Suppressor macrophage treated with lipopolysaccharide for 4 hours (primary cell): ENCODE results near the gene TLR9.

ENCODE experiments used
- DNase-seq: peaks from one replicate; pipeline ENCODE4 v3.0.0-alpha.2; 2020

Gene TLR9

DNA sequence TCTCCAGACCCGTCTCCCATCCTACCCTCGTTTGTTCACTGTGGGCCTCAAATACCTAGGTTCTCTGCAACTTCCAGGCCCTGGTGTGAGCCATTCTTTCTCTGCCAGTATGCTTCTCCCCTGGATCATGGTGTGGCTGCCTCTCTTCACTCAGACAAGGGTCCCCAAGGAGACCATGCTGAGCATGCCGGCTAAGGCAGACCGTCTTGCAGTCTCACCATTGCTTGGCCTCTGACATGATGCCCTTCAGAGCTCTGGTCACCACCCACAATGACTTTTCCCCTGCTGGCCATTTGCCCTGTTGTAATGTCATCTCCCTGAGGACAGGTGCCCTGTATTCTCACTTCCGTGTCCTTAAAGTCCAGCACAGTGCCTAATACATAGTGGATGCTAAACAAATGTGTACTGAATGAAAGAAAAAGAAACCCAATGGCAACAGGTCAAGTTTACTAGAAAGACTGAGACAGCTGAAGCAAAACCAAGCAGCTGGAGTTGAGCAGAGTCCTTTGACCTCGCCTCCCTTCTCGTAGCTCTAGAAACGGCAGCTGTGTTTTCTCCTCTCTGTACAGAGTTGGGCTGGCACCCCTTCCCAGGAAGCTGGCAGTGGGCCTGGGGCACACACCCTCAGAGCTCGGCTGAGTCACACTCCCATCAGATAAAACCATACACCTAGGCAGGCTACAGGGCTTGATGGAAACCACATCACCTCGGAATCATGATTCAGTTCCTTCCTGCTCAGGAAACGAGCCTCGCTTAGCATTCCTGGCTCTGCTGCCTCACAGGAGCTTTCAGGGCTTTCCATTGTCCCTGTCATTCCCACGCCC lies 8.6 kb downstream of the TLR9 start:
- no peak for DNase-seq

DNA sequence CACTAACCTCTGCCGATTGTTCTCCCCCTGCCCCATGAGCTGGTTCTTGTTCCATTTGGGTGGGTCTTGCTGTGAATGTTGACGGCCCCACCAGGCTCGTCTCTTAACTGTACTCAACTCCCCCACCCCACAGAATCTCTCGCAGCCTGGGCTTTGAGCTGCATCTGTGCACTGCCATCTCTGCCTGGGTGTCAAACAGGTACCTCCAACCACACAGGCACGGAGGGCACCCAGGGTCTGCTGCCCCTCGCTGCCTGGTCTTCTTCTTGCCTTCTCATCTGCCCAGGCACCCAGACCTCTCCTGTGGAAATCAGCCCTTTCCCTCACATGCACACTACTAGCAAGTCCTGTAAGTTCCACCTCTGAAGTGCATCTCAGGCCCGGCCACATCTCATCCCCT lies 10.1 kb downstream of the TLR9 start:
- no peak for DNase-seq

DNA sequence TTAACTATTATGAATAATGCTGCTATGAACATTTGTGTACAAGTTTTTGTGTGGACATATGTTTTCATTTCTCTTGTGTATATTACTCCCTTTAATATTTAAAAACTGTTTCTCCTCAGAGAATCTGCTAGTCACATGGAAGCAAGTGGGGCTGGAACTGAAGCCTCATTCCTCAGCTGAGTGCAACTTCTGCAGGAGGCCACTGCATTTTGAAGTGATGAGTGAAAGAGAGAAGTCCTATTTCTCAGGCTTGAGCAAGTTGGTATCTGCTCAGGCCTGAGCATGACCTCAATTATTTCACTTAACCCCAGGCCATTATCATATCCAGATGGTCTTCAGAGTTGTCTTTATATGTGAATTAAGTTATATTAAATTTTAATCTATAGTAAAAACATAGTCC lies 11.5 kb downstream of the TLR9 start:
- no peak for DNase-seq

DNA sequence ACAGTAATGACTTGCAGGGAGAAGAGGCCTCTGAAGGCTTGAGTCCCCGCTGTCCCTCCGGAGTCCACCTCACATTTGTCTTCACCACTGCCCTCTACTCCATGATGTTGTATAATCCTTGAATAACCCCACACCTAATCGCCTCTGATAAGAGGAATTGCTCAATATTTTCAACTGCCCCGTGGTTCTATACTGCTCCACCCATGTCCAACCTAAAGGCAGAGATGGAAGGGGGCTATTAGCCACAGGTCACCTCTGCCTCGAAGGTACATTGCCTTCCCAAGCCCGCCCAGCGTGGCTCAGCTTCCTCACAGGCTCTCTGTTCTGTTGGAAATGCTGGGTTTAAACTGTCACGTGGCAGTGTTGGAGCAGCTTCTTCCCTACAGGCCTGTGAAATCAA lies 12.4 kb downstream of the TLR9 start:
- DNase-seq, result no peak

DNA sequence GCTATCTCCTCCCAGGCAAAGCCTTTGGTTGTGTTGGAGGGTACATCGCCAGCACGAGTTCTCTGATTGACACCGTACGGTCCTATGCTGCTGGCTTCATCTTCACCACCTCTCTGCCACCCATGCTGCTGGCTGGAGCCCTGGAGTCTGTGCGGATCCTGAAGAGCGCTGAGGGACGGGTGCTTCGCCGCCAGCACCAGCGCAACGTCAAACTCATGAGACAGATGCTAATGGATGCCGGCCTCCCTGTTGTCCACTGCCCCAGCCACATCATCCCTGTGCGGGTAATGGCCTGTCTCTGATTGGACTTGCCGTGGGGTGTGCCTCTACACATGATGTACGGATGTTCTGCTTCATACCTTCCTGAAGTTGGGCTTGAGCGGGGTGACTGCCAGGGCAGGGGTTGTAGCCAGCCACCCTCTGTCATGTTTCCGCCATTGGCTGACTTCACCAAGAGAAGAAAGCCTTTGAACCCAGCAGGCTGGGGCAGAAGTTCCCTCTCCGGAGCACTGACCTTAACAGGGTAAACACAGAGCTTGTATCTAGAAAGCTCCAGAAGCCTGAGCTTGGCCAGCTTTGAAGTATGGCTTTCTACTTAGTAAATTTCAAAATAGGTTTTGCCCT lies 14.1 kb downstream of the TLR9 start:
- DNase-seq, result no peak

DNA sequence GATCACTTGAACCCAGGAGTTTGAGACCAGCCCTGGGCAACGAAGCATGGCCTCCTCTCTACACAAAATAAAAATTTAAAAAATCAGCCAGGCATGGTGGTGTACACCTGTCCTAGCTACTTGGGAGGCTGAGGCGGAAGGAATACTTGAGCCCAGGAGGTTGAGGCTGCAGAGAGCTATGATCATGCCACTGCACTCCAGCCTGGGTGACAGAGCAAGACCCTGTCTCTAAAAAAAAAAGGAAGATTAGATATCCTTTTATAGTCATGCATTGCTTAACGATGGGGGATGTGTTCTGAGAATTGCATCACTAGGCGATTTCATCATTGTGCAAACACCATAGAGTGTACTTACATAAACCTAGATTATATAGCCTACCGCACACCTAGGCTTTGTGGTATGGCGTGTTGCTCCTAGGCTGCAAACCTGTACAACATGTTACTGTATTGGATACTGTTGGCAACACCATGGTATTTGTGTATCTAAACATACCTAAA lies 14.8 kb downstream of the TLR9 start:
- peak; percentile 78 for DNase-seq

DNA sequence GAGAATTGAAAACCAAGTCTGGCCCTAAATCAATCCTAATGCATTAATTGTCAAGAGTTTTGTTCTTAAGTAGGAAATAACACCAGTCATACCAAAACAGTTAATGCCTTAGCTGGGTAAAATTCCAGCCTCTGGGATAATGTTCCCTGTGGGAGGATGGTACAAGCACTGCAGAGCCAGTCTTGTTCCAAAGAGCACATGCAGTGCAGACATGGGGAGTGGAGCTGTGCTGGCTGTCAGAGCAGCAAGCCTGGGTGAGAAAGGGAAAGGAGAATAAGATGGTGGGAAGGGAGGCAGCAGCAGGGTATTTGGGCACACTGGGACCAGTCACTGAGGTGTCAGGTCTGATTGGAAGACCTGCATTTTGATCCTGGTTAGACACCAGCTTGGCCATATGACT lies 15.4 kb downstream of the TLR9 start:
- no peak for DNase-seq

DNA sequence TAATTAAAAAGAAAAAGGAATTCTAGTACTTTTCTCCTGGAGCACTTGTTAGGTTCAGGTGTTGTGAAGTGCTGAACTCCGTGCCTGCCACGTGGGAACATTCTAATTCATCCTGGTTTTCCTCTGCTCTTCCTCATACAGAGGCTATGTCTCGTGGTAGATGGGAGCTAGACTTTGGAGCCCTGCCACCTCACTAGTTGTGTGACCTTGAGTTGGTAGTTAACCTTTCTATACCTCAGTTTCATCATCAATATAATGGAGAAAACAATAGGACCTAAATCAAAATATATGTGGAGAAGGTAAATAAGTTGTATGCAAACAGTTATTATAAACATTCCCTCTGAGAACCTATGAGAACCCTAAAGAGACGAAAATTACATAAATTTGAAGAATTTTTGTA lies 16.9 kb downstream of the TLR9 start:
- no peak for DNase-seq

DNA sequence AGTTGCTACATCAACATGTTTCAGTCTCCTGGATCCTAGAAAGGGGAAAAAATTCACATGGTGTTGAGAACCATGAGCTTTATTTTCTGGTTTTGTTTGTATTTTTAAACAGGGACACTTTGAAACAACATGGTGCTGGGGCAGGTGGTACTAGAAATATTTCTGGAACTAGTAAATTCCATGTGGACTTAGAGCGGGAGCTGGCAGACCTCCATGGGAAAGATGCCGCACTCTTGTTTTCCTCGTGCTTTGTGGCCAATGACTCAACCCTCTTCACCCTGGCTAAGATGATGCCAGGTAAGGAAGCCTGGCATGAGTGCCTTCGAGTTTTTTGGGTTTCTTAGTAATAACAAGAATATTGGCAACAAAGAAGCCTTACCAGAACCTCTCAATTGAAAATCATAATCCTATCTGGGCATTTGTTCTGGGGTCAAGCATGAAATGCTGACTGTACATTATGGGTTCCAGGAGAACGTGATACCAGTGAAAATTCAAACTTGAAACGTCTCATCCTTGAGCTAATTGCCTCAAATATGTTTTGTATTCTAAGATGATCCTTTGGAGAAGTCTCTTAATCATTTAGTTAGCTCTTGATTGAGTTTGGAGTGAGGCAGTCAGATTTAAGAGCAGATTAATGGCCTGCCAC lies 19.6 kb downstream of the TLR9 start:
- no peak for DNase-seq

DNA sequence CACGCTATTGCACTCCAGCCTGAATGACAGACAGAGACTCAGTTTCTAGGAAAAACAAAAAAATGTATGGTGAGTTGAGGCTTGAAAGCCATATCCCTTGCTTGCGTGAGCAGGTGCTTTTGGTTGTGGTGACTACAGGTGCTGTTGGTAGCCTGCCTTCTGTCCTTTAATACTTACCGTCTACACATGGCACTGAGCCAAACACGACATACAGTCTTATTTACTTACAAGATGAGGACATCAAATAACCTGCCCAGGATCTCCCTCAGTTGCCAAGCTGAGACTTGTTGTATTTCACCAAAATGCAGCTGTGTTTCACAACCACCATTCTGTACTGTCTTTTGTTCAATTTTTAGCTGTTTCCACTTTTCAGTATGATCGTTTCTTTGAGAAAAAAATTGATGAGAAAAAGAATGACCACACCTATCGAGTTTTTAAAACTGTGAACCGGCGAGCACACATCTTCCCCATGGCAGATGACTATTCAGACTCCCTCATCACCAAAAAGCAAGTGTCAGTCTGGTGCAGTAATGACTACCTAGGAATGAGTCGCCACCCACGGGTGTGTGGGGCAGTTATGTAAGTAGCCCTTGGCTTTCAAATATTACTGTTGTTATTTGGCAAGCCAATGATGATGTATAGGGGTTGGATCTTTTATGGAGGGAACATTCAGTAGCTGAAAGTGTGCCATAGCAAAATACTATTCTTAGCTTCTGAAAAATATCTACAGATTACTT lies 20.9 kb downstream of the TLR9 start:
- peak; percentile 77 for DNase-seq

DNA sequence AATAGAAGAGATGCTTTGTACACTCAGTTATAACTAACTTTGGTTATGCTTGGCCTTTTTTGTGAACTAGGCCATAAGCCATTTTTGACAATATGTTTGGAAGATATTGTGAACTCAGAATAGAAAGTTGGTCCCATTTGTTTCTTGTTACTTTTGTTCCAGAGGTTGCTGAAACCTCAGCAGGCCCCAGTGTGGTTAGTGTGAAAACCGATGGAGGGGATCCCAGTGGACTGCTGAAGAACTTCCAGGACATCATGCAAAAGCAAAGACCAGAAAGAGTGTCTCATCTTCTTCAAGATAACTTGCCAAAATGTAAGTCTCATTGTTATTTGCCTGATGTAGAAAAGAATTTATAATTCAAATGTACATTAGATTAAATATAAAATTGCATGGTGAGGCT lies 21.7 kb downstream of the TLR9 start:
- no peak for DNase-seq

DNA sequence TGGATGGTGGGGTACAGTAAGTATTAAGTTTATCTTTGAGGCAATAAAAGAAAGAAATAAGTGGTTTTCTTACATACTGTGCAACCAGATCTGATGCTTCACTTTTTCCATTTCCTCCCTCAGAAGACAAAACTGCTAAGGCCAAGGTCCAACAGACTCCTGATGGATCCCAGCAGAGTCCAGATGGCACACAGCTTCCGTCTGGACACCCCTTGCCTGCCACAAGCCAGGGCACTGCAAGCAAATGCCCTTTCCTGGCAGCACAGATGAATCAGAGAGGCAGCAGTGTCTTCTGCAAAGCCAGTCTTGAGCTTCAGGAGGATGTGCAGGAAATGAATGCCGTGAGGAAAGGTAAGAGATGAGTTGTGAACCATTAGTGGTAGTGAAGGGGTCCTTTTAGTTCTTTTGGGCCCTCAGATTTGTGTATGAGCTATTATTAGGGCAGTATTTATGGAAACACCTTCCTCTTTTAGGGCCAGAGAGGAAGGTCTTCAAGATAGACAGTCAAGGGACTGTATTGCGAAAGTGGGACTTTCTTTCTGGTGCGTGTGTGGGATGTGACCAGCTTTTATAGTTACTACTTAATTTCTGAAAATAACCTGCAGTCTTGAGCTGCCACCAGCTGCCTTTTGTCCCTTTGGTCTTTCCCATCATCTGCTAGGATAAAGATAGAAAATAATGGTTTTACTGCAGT lies 22.9 kb downstream of the TLR9 start:
- DNase-seq, result peak; percentile 82

DNA sequence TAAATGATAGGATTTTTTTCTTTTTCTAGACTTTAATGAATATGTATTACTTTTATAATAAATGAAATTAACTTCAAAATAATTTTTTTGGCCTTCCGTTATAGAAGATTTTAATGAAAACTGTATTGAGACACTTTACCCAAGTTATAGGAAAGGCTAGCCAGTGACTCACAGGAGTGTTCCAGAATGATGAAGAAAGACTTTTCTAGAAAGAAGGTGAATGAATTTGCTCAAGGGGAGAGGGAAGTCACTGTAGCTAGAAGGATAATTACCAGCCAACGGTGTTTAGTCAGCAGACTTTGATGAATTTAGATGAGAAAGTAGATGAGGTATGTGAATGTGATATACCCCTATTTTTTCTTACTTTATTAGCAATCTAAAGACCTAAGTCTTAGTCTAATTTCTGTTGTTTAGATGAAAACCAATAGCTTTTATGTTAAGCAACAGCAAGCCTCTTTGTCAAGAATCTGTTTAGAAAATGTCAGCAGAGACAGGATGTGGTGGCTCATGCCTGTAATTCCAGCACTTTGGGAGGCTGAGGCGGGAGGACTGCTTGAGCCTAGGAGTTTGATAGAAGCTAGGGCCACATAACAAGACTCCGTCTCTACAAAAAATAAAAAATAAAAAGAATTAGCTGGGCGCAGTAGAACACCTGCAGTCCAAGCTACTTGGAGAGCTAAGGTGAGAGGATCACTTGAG lies 24.3 kb downstream of the TLR9 start:
- peak; percentile 56 for DNase-seq

DNA sequence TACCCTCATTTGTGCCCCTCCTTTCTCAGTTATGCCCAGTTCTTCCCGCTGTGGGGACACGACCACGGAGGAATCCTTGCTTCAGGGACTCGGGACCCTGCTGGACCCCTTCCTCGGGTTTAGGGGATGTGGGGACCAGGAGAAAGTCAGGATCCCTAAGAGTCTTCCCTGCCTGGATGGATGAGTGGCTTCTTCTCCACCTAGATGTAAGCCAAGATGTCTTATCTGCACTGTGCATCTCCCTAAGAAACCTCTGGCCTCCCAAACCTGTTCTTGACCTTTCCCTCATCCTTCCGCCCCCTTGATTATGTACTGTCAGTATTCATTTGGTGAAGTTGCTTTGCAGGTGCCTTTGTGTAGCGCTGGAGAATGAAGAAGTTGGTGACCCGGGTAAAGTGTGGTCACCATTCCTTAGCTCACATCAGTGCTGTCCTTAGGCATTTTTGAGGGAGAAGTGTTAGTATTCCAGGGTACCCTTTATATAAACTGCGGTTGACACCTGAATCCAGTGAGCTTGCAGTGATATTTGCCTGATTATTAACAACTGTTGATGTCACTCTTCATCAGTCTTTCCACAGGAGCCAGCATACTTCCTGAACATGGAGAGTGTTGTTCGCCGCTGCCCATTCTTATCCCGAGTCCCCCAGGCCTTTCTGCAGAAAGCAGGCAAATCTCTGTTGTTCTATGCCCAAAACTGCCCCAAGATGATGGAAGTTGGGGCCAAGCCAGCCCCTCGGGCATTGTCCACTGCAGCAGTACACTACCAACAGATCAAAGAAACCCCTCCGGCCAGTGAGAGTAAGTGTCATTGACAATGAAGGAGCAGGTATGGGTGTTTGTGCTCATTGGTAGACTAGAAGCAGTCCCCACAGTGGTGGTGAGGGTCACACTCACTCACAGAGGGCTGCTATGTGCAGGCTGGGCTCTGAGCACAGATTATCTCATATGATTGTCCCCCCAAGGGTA lies 26.5 kb downstream of the TLR9 start:
- no peak for DNase-seq

DNA sequence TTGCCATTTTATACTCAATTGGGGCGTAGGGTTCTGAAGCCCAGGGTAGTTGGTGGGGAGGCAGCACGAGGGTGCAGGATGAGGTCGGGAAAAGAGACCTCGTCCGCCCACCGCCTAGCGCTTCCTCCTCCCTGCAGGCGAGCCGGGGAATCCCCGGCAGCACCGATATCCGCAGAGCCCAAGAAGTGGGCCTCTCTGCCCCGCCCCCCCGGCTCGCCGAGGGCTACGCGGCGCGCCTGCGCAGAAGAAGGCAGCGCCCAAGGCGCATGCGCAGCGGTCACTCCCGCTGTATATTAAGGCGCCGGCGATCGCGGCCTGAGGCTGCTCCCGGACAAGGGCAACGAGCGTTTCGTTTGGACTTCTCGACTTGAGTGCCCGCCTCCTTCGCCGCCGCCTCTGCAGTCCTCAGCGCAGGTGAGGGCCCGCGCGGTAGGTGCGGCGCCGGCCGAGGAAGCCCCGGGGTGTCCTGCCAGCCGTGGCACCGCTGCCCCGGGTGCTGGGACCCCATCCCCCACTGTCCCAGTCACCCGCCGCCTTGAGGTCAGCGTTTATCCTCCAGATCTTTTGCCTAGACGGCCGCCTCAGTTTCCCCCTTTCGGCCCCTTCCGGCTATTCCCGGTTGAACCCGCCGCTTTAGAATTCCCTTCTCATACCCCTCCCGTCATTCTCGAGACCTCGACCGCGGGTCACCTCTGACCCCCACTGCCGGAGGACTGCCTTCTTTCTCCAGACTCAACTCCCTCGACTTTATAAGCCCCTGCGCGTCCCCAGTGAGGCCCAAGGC lies 27.4 kb downstream of the TLR9 start, which contains the start of gene ALAS1:
ALAS1 (plus strand) TSS at position 319 of the 784 bp plus-strand sequence. CDS start 1,082 bp downstream, outside the sequence.
- DNase-seq, result peak; percentile 98

DNA sequence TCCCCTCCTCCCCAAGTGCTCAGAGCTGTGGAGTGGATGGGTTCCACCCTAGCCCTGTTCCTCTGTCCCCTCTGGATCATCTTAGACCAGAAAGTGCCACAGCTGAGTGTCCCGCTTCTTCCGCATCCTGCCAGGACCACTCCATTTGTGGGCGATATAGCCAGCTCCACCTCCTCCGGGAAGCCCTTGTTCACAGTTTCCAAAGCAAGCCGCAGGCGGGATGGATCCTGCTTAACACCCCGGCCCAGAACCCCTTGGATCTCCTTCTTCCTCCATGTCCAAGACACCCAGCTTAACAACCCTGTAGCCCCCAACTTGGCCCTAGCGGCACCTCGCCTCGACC lies 28.0 kb downstream of the TLR9 start:
- DNase-seq, result no peak

DNA sequence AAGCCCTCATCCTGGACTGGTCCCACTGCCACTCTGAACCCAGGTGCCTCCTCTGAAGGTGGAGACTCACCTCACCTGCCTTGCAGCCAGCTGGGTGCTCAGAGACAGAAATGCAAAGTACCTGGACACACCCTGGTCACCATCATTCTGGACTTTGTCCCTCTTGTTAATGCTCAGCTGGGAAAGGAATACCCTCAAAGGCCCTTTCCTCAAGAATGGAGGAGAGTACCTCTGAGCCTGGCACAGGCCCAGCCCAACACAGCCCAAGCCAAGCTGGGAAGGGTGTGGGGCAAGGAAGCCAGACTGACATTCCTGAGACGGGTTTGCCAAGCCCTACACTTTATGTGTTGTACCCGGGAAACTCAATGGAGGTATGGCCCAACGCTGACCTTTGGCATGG lies 28.5 kb downstream of the TLR9 start:
- DNase-seq, result no peak

DNA sequence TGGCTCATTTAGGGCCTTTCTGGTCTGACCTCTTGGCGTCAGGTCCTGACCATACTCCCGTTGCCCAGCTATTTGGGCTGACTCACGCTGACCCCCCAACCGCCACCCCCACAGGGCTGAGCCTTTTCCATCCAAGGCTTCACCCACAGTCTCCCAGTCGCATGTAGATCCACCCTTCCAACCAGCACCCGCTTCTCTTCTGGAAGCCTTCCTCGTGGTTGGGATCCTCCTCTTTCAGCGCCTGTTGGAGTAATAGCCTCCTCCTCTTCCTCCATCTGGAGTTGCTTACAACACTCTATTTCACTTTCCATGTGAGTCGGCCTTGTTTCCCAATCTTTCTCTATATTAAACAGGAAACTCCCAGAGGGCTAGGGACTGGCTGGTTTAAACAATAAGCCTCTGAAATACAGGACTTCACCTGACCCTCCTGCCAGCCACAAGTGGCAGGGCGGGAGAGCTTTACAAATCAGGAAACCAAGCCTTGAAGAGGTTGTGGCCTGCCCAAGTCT lies 29.6 kb downstream of the TLR9 start:
- DNase-seq, result peak; percentile 96

DNA sequence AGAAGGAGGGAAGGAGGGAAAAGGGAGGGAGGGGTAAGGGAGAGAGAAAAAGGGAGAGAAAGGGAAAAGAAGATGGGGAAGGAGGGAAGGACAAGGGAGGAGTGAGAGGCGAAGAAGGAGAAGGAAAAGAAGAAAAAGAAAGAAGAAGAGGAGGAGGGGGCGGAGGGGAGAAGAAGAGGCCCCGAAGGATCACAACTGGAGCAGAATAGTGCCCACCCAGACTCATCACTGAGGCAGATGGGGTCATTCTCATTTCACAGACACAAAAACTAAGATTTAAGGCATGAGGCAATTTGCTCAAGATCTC lies 30.2 kb downstream of the TLR9 start:
- DNase-seq, result no peak
